ENCODE measurements around the gene MVB12B. TPM values are rescaled to one million over a fixed set of nuclear protein-coding genes. Genes with fewer than 3 reads are reported as not detected.

The MVB12B gene
- total and polyA plus RNA-seq, 2 of the 13 experiments (the other 11 are each of a cell fraction or from before 2014, with no cell fraction given): 12.1 to 30.1 TPM

DNA sequence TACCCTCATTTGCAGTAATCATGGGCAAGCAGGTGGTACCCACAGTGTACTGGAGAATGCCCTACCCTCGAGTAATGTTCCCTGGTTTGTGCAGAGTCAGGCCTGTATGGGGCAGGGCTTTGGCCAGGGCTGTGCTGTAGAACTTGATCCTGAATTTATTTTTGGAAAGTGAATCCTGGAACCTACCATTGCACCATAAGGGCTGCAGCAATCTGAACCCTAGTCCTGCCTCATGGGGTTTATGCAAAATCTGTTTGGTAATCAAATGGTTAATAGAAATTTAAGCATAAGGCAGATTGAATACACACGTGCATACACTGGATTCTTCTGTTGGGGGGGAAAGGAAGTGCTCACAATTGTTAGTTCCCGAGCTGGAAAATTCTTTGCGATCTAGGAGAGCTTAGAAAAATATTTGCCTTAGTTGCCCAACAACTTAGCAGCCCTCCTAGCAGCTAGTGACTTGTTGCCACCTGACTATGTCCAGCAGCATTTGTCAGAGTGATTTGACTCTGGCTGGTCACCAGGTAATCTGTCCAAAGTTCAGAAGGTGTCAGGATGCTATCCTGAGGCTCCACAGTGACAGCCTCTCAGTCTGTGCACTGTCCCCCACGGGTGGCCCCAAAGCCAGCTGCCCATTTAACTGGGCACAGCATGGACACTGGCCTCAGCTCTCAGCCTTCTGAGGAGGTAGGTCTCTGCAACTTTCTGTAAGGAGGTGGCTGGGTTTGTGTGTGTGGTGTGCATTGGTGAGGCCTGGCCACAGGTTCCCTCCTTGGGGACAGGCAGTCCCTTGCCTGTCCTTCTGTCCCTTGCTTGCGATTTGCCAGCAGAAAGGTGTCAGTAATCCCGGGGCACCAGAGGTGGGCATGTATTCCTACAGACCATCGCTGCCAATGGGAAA, 8.3 kb downstream of the MVB12B start (continued):
- TF ChIP-seq, protein P1, sequence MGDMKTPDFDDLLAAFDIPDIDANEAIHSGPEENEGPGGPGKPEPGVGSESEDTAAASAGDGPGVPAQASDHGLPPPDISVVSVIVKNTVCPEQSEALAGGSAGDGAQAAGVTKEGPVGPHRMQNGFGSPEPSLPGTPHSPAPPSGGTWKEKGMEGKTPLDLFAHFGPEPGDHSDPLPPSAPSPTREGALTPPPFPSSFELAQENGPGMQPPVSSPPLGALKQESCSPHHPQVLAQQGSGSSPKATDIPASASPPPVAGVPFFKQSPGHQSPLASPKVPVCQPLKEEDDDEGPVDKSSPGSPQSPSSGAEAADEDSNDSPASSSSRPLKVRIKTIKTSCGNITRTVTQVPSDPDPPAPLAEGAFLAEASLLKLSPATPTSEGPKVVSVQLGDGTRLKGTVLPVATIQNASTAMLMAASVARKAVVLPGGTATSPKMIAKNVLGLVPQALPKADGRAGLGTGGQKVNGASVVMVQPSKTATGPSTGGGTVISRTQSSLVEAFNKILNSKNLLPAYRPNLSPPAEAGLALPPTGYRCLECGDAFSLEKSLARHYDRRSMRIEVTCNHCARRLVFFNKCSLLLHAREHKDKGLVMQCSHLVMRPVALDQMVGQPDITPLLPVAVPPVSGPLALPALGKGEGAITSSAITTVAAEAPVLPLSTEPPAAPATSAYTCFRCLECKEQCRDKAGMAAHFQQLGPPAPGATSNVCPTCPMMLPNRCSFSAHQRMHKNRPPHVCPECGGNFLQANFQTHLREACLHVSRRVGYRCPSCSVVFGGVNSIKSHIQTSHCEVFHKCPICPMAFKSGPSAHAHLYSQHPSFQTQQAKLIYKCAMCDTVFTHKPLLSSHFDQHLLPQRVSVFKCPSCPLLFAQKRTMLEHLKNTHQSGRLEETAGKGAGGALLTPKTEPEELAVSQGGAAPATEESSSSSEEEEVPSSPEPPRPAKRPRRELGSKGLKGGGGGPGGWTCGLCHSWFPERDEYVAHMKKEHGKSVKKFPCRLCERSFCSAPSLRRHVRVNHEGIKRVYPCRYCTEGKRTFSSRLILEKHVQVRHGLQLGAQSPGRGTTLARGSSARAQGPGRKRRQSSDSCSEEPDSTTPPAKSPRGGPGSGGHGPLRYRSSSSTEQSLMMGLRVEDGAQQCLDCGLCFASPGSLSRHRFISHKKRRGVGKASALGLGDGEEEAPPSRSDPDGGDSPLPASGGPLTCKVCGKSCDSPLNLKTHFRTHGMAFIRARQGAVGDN (CRISPR knock-in tag; IDR thresholded peaks at IDR 0.05): peak; percentile 72
- TF ChIP-seq SIX1 (CRISPR knock-in tag; IDR thresholded peaks at IDR 0.05; ENCODE audit: borderline replicate concordance) (peak; percentile 87; the same call in 1 of the 2 replicates), HNF1B (CRISPR knock-in tag; IDR thresholded peaks at IDR 0.05) (peak; percentile 59; the same call in 1 of the 2 replicates), KLF11 (CRISPR knock-in tag; IDR thresholded peaks at IDR 0.05) (0 out of 2 replicates have a peak, but pooled peaks have one; percentile 24), ZNF337 (CRISPR knock-in tag; IDR thresholded peaks at IDR 0.05; ENCODE audit: borderline replicate concordance, low read depth) (no peak), ZNF644 (CRISPR knock-in tag; IDR thresholded peaks at IDR 0.05; ENCODE audit: low read depth) (peak; percentile 76), KDM5A (IDR thresholded peaks at IDR 0.05; ENCODE audit: borderline replicate concordance, low read length) (no peak), ZNF572 (CRISPR knock-in tag; IDR thresholded peaks at IDR 0.05) (no peak), GMEB1 (CRISPR knock-in tag; IDR thresholded peaks at IDR 0.05; ENCODE audit: borderline replicate concordance) (peak; percentile 25; the same call in 1 of the 2 replicates), ZNF503 (CRISPR knock-in tag; IDR thresholded peaks at IDR 0.05) (peak; percentile 59; the same call in 1 of the 2 replicates), FOSL1 (CRISPR knock-in tag; IDR thresholded peaks at IDR 0.05; ENCODE audit: borderline replicate concordance) (no peak; the same call in 1 of the 2 replicates), ZNF335 (CRISPR knock-in tag; IDR thresholded peaks at IDR 0.05) (no peak), SRSF4 (IDR thresholded peaks at IDR 0.05; ENCODE audit: low read depth, low read length, poor library complexity, severe bottlenecking) (no peak), ZNF557 (CRISPR knock-in tag; IDR thresholded peaks at IDR 0.05) (0 out of 2 replicates have a peak, but pooled peaks have one; percentile 55), CEBPB (IDR thresholded peaks at IDR 0.05; ENCODE audit: borderline replicate concordance, low read depth, low read length) (peak; percentile 95), NFE2 (CRISPR knock-in tag; IDR thresholded peaks at IDR 0.05) (no peak), FOXO4 (CRISPR knock-in tag; conservative IDR thresholded peaks at IDR 0.05) (no peak)
